Vagina (tissue), 2 donors: ENCODE measurements around the gene PPP1R14C.

Experiments
- POLR2A ChIP-seq, 2 donors: fragments of 450-650 bp; IDR thresholded peaks; one replicate each; pipeline ENCODE4 v1.6.1; 2017; ENCODE audit warnings: antibody characterized with exemption in 2 of 2, mild to moderate bottlenecking in 2 of 2, moderate library complexity in 2 of 2
- TF ChIP-seq, protein P1 (sequence below), 3 experiments: fragments of 450-650 bp in 2 of 3; fragments of 200-600 bp in 1 of 3; sonication (generic) in 1 of 3; IDR thresholded peaks; one replicate each; pipeline ENCODE4 v1.5.1; 2017 to 2019; ENCODE audit warnings: antibody characterized with exemption in 3 of 3, mild to moderate bottlenecking in 2 of 3, moderate library complexity in 2 of 3

DNA sequence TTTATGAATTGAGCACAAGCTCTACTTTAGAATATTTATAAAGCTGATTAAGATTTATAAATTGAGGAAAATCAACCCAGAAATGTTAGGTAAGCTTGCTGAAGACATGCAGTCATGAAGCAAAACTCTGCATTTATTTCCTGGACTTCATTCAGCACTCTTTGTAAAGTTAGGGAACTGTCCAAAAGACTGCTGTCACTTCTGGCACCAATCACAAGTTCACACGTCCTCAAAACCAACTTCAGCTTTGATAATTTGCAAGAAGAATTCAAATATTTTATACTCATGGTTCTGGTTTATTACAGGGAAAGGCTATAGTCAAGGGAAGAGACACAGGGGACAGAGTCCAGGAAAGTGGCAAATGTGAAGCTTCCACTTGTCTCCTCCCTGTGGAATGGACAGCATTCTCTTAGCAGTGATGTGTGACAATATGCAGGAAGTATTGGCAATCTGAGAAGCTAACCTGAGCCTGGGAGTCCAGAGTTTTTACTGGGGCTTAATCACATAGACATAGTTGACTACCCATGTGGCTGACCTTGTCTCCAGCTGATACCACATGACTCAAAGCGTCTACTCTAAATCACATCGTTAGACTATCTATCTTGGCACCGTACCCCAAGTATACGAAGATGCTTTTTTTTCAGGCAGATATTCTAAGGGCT, 85.4 kb downstream of the PPP1R14C start:
- TF ChIP-seq, protein P1, sequence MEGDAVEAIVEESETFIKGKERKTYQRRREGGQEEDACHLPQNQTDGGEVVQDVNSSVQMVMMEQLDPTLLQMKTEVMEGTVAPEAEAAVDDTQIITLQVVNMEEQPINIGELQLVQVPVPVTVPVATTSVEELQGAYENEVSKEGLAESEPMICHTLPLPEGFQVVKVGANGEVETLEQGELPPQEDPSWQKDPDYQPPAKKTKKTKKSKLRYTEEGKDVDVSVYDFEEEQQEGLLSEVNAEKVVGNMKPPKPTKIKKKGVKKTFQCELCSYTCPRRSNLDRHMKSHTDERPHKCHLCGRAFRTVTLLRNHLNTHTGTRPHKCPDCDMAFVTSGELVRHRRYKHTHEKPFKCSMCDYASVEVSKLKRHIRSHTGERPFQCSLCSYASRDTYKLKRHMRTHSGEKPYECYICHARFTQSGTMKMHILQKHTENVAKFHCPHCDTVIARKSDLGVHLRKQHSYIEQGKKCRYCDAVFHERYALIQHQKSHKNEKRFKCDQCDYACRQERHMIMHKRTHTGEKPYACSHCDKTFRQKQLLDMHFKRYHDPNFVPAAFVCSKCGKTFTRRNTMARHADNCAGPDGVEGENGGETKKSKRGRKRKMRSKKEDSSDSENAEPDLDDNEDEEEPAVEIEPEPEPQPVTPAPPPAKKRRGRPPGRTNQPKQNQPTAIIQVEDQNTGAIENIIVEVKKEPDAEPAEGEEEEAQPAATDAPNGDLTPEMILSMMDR (IDR thresholded peaks at IDR 0.05): no peak
- TF ChIP-seq POLR2A (IDR thresholded peaks at IDR 0.05): no peak
